ENCODE measurements around the gene RGS14. TPM values are rescaled to one million over a fixed set of nuclear protein-coding genes. Genes with fewer than 3 reads are reported as not detected.

RGS14 gene
- total RNA-seq, 1 donor from 2014 or later = 9.3 TPM

- intact Hi-C loops (cut with DNase I) = no loop called here
- DNase-seq (ENCODE audit: low spot score) (no peak), ATAC-seq (no peak)
Observed at GRCh38 chr5:177325868-177326381, 31.8 kb upstream of the RGS14 start.

GRCh38 chr5:177327539-177328522 is 29.9 kb upstream of the RGS14 start:
- no peak for DNase-seq (ENCODE audit: low spot score)
- peak; percentile 77 for ATAC-seq
- intact Hi-C loops (cut with DNase I) = no loop called here

DNA sequence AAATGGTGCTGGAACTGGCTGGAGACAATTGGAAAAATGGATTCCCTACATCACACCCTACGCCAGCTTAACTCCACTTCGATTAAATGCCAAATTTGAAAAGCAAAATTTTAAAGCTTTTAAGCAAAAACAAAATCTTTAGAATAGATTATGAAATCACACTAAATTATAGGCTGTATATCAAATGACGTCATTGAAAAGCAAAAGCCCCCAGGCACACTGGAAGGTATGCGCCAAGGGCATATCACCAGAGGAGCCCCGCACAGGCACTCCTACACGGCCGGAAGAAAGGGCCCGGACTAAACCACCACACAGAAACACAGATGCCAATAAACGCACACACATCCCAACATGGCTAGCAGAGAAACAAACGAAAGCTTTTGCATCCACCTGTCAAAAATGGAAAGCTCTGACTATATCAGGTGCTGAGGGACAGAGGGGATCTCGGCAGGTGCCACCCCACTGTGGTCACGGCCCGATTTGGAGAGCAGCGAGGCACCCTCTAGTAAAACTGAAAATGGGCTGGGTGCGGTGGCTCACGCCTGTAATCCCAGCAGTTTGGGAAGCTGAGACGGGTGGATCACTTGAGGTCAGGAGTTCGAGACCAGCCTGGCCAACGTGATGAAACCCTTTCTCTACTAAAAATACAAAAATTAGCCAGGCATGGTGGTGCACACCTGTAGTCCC is 29.0 kb upstream of the RGS14 start:
- ATAC-seq (no peak), DNase-seq (ENCODE audit: low spot score) (no peak)
- intact Hi-C loops (cut with DNase I) = no loop called here

- no peak for DNase-seq (ENCODE audit: low spot score)
- intact Hi-C loops (cut with DNase I) = no loop called here
- no peak for ATAC-seq
Observed at GRCh38 chr5:177329883-177330282, 27.8 kb upstream of the RGS14 start.

DNA sequence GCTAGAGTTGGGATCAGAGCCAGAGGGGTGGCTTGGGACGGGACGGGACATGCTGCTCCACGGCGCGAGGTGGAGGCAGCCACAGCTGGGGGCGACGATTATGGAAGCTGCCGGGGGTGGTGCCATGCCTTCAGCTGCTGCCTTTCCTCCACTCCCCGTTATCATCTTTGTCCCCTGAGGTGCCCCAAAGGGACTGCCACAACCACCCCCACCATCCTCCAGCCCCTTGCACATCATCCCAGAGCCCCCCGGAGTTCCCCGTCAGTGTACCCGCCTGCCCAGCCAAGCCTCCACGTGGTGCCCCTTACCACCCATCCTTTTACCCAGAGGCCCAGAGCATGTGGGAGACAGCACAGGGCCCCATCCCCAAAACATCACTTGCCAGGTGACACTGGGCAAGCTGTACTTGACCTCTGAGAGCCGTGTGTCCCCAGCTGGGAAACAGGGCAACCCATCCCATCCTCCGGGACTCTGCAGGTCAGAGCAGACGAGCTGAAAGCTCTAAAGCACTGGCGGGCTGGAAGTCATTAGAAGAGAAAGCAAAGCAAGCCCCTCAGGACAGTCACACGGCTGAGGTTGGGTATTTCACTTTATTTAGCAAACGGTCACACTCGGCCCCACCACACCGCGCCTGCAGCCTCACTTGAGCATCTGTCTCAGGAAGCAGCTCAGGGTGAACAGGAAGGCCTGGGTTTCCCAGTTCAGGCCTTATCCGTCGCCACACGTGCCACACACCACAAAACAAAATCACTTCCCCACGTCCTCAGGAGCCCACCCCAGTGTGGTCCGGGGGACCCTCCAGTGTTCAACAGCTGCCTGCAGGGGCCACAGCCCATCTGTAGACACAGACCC is 26.5 kb upstream of the RGS14 start:
- intact Hi-C loops (cut with DNase I) = no loop called here
- ATAC-seq = no peak
- DNase-seq (ENCODE audit: low spot score) = no peak

DNA sequence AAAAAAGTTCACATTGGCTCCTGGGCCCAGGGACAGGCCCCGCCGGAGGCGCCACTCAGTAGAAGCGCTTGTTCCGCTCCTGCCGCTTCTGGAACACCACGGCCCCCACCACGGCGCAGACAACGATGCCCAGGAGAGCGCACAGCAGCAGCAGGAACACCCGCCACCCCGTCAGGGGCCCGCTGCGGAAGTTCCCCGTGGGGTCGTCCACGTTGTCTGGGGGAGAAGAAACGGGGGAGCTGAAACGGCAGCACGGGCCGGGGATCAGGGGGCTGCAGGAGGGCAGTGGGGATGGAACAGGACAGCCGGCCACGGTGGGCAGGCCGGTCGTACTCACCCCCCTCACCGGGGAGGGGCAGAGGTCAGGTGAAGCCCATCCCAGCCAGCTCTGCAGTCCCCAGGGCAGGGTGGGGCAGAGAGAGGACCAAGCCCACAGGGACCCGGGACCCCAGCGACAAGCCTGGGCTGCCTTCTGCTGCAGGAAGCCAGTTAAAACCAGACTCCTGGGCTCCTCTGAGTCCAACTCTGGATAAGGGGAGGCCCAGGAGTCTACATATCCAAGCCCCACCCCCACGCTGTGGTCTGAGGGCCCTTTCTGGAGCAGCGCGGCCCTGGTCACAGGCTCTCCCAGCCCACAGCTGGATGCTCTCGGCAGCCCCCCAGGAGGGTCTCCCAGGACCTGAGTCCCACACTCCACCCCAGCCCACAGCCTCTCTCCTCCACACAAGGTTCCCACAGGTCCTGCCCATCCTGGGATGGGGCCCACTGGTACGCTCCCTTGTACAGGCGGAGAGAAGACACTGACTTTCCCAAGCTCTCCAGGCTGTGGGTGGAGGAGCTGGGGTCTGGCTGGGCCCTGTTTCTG is 25.5 kb upstream of the RGS14 start:
- DNase-seq (ENCODE audit: low spot score) = no peak
- no peak for ATAC-seq
- intact Hi-C loops (cut with DNase I) = no loop called here

GRCh38 chr5:177332896-177333260 is 24.8 kb upstream of the RGS14 start:
- intact Hi-C loops (cut with DNase I) = no loop called here
- DNase-seq (ENCODE audit: low spot score) (no peak), ATAC-seq (no peak)

- ATAC-seq (no peak), DNase-seq (ENCODE audit: low spot score) (no peak)
- intact Hi-C loops (cut with DNase I) = no loop called here
Observed at GRCh38 chr5:177333420-177334154, 24.1 kb upstream of the RGS14 start.

GRCh38 chr5:177334155-177334551 is 23.6 kb upstream of the RGS14 start:
- intact Hi-C loops (cut with DNase I) = no loop called here
- no peak for DNase-seq (ENCODE audit: low spot score)
- ATAC-seq = no peak

GRCh38 chr5:177334781-177335700 is 22.7 kb upstream of the RGS14 start:
- intact Hi-C loops (cut with DNase I) = no loop called here
- no peak for DNase-seq (ENCODE audit: low spot score)
- no peak for ATAC-seq

DNA sequence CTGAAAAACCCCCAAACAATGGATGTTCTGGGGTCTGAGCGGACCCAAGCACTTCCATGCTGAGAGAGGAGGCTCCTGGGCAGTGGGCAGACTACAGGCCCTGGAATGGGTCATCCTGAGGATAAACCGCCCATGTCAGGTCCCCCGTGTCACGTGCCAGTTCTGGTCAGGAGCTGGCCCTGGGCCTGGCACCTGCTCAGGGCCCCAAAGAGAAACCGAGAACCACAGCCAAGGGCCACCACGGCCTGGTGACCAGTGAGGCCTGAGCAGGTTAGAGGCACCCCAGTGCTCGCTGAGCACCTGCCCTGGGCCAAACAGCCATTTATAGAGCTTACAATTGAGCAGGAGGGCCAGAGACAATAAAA is 22.0 kb upstream of the RGS14 start:
- DNase-seq (ENCODE audit: low spot score) (no peak), ATAC-seq (no peak)
- intact Hi-C loops (cut with DNase I) = no loop called here

DNA sequence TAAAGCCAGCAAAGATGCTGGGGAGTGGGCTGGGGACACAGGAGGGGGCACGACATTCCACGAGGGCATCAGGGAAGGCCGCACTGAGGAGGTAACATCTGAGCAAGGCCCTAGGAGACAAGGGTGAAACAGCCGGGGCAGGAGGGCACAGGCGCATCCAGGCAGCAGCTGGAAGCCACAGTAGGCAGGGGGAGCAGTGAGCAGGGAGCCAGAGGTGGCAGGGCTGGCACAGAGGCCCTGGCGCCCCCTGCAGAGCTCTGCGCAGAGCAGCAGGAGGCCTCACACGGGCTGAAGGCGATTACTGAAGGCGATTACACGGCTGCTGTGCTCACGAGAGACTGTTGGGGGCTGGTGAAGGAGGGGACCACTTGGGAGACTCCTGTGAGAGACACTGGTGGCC is 21.6 kb upstream of the RGS14 start:
- intact Hi-C loops (cut with DNase I) = no loop called here
- ATAC-seq = no peak
- DNase-seq (ENCODE audit: low spot score) = no peak

GRCh38 chr5:177336603-177337494 is 20.9 kb upstream of the RGS14 start:
- ATAC-seq (no peak), DNase-seq (ENCODE audit: low spot score) (no peak)
- intact Hi-C loops (cut with DNase I) = no loop called here

GRCh38 chr5:177338251-177339106 is 19.2 kb upstream of the RGS14 start:
- no peak for ATAC-seq
- DNase-seq (ENCODE audit: low spot score) = no peak
- intact Hi-C loops (cut with DNase I) = no loop called here

DNA sequence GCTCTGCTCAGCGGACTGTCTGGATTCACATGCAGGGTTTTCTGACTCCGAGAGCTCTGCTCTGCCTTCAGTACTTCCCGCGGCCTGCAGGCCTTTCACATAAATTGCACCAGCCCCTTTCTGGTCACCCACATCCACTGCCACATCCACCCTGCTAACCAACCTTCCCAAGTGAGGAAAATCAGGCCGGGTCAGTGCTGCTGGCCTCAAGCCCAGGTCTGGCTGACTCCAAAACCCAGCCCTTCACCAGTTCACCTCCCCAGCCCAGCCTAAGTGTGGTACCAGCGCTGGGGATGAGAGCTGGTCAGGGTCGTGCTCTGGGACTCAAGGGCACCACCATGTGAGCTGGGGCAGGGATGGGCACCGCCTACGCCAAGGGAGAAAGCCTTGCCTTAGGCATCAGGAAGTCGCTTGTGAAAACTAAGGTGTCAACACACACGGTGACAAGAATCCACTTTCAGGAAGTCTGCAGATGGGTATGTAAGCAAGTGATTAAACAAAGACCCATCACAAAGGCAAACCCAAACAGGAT is 18.6 kb upstream of the RGS14 start:
- DNase-seq (ENCODE audit: low spot score) (no peak), ATAC-seq (no peak)
- intact Hi-C loops (cut with DNase I) = no loop called here
